HCT116 (cell line): ENCODE results near the gene GRIN3A. TPM values are rescaled to one million over a fixed set of nuclear protein-coding genes. Genes with fewer than 3 reads are reported as not detected.

Experiments
- ATAC-seq: fragments of 200-7000 bp; cut with Tn5 transposase; 2 replicates; pipeline ENCODE4 v1.9.1; 2020; ENCODE audit warnings: mild to moderate bottlenecking, moderate library complexity
- BruUV-seq: library from RNA; stranded (reverse); fragments of 400-500 nt; replicated peaks from 2 replicates; lab custom pipeline; 2021; lab: Mats Ljungman, UMichigan
- CTCF ChIA-PET: fragments of 300-600 bp; sonication (Branson Sonifier 250); formaldehyde crosslinking; loops from one replicate; lab custom pipeline; 2021; ENCODE audit warnings: antibody characterized with exemption; lab: Charles Lee
- POLR2A ChIA-PET: fragments of 300-600, 350-600 bp; sonication (Branson Sonifier 250); formaldehyde crosslinking; loops from one replicate; lab custom pipeline; 2021; ENCODE audit warnings: antibody characterized with exemption; lab: Charles Lee
- RAD21 ChIA-PET, 2 experiments: fragments of 300-600 bp; sonication (Branson Sonifier 250); formaldehyde crosslinking; loops; one replicate each; lab custom pipeline; 2023; ENCODE audit warnings: low total read pairs in 2 of 2; ENCODE audit not compliant: uncharacterized antibody in 2 of 2, unreplicated experiment in 2 of 2, low non-redundant PET in 1 of 2; lab: Charles Lee
- DNase-seq: peaks from one replicate; pipeline ENCODE4 v3.0.0-alpha.2; 2010; ENCODE audit warnings: low read depth, low spot score
- H2AFZ ChIP-seq: fragments of 200-600 bp; shearing (Covaris generic), sonication (generic); 2 replicates; pipeline ENCODE4 v1.6.1; 2017; ENCODE audit warnings: low read depth, mixed run types, mixed read lengths, antibody characterized with exemption, low read length; ENCODE audit not compliant: poor library complexity, severe bottlenecking
- H3K27ac ChIP-seq: 2 replicates; pipeline ENCODE4 v1.5.1; 2012; ENCODE audit warnings: low read depth, low read length
- H3K27me3 ChIP-seq: fragments of 200-600 bp; sonication (generic); 2 replicates; pipeline ENCODE4 v1.6.1; 2016; ENCODE audit warnings: mixed run types, low read length, mixed read lengths; ENCODE audit not compliant: insufficient read depth
- H3K36me3 ChIP-seq, 2 experiments: fragments of 200-500 bp in 1 of 2; fragments of 200-600 bp in 1 of 2; sonication (Bioruptor generic) in 1 of 2; sonication (generic) in 1 of 2; 2 replicates each; pipeline versions ENCODE4 v1.5.1 to v1.6.1; 2014 to 2016; ENCODE audit warnings: low read length in 2 of 2, inconsistent platforms in 1 of 2, mixed read lengths in 1 of 2, mixed run types in 1 of 2; ENCODE audit not compliant: insufficient read depth in 2 of 2, control insufficient read depth in 1 of 2
- H3K4me1 ChIP-seq, 2 experiments: fragments of 200-600 bp in 1 of 2; sonication (generic) in 1 of 2; 2 replicates each; pipeline versions ENCODE4 v1.5.1 to v1.6.1; 2012 to 2017; ENCODE audit warnings: low read length in 2 of 2, inconsistent platforms in 1 of 2, mild to moderate bottlenecking in 1 of 2, mixed read lengths in 1 of 2, mixed run types in 1 of 2, moderate library complexity in 1 of 2; ENCODE audit not compliant: insufficient read depth in 2 of 2, control insufficient read depth in 1 of 2
- H3K4me2 ChIP-seq: fragments of 200-600 bp; sonication (generic); 2 replicates; pipeline ENCODE4 v1.6.1; 2017; ENCODE audit warnings: mixed run types, low read length, mixed read lengths
- H3K4me3 ChIP-seq, 2 experiments: fragments of 200-600 bp in 1 of 2; sonication (generic) in 1 of 2; replicated peaks in 1 of 2; 2 replicates each; pipeline ENCODE4 v1.5.1; 2011 to 2016; ENCODE audit warnings: low read length in 2 of 2, control low read depth in 1 of 2, low read depth in 1 of 2, mild to moderate bottlenecking in 1 of 2, mixed read lengths in 1 of 2, mixed run types in 1 of 2
- H3K79me2 ChIP-seq: fragments of 200-600 bp; sonication (generic); 2 replicates; pipeline ENCODE4 v1.6.1; 2017; ENCODE audit warnings: mild to moderate bottlenecking, mixed run types, low read length, moderate library complexity, mixed read lengths; ENCODE audit not compliant: insufficient read depth
- H3K9ac ChIP-seq: fragments of 200-600 bp; sonication (generic); 2 replicates; pipeline ENCODE4 v1.6.1; 2016; ENCODE audit warnings: low read length, mixed read lengths
- H3K9me2 ChIP-seq: fragments of 200-600 bp; sonication (generic), shearing (Covaris generic); 2 replicates; pipeline ENCODE4 v1.6.1; 2017; ENCODE audit warnings: mixed run types, mild to moderate bottlenecking, moderate library complexity; ENCODE audit not compliant: insufficient read depth
- H3K9me3 ChIP-seq, 2 experiments: fragments of 200-500 bp in 1 of 2; fragments of 200-600 bp in 1 of 2; sonication (Bioruptor generic) in 1 of 2; sonication (generic) in 1 of 2; 2 replicates each; pipeline ENCODE4 v1.6.1; 2014 to 2017; ENCODE audit warnings: low read length in 2 of 2, mixed read lengths in 2 of 2, inconsistent platforms in 1 of 2, low read depth in 1 of 2, mild to moderate bottlenecking in 1 of 2, mixed run types in 1 of 2, moderate library complexity in 1 of 2; ENCODE audit not compliant: control insufficient read depth in 1 of 2, insufficient read depth in 1 of 2
- H4K20me1 ChIP-seq: fragments of 200-600 bp; sonication (generic), shearing (Covaris generic); 2 replicates; pipeline ENCODE4 v1.6.1; 2017; ENCODE audit warnings: mixed run types, mild to moderate bottlenecking, moderate library complexity; ENCODE audit not compliant: insufficient read depth
- ATF3 ChIP-seq: IDR thresholded peaks from 2 replicates; pipeline ENCODE4 v1.6.1; 2012
- CBX3 ChIP-seq: IDR thresholded peaks from 2 replicates; pipeline ENCODE4 v1.6.1; 2012; ENCODE audit warnings: low read depth
- CTCF ChIP-seq, 3 experiments: fragments of 200-600 bp in 1 of 3; sonication (generic) in 1 of 3; IDR thresholded peaks in 2 of 3; conservative IDR thresholded peaks in 1 of 3; 2 replicates each; pipeline ENCODE4 v1.5.1; 2012 to 2017; ENCODE audit warnings: low read depth in 2 of 3, low read length in 2 of 3, antibody characterized with exemption in 1 of 3, borderline replicate concordance in 1 of 3, control low read depth in 1 of 3, mild to moderate bottlenecking in 1 of 3, mixed read lengths in 1 of 3, mixed run types in 1 of 3, moderate library complexity in 1 of 3; ENCODE audit not compliant: insufficient read depth in 1 of 3
- RAD21 ChIP-seq: IDR thresholded peaks from 2 replicates; pipeline ENCODE4 v1.6.1; 2012; ENCODE audit warnings: low read depth, mild to moderate bottlenecking
- REST ChIP-seq: IDR thresholded peaks from 2 replicates; pipeline ENCODE4 v1.6.1; 2012; ENCODE audit warnings: low read depth
- SIN3A ChIP-seq: IDR thresholded peaks from 2 replicates; pipeline ENCODE4 v1.6.1; 2012; ENCODE audit warnings: low read depth
- ZFX ChIP-seq: fragments of 450-650 bp; IDR thresholded peaks from 2 replicates; pipeline ENCODE4 v1.6.1; 2017
- ZNF274 ChIP-seq: fragments of 200-500 bp; sonication (Bioruptor generic); IDR thresholded peaks from 2 replicates; pipeline ENCODE4 v1.6.1; 2014; ENCODE audit warnings: mild to moderate bottlenecking, low read depth, low read length, inconsistent platforms
- intact Hi-C: fragments of 100-400 bp; cut with micrococcal nuclease; formaldehyde crosslinking; loops from 2 replicates; pipeline ENCODE4 v1.10.0; 2022
- total RNA-seq: library from RNA; stranded (reverse); gene quantifications from one replicate; pipeline ENCODE4 v1.2.1, GENCODE V29; 2021; ENCODE audit not compliant: unreplicated experiment

Gene GRIN3A
- total RNA-seq, 1 experiment from 2014 or later = not detected

GRCh38 chr9:101652601-101653175 lies 85.8 kb downstream of the GRIN3A start:
- no peaks in the 10 kb centered on the region for H3K36me3 ChIP-seq
- H3K4me1 ChIP-seq = no peaks in the 10 kb centered on the region
- H3K27ac ChIP-seq = no peak overlapping the region
- H3K79me2 ChIP-seq = no peaks in the 10 kb centered on the region
- no peak overlapping the region for H3K9ac ChIP-seq
- intact Hi-C loops = no loop called here
- no peak overlapping the region for H3K4me2 ChIP-seq
- DNase-seq = no peak
- TF ChIP-seq REST (no peak), ATF3 (no peak), ZNF274 (no peak), CTCF (IDR thresholded peaks at IDR 0.05 in 2 of 3, conservative IDR thresholded peaks at IDR 0.05 in 1 of 3; ENCODE audit: borderline replicate concordance in 1 of 3, insufficient read depth in 1 of 3, low read depth in 2 of 3, low read length in 2 of 3) (no peak), RAD21 (no peak), CBX3 (no peak), SIN3A (no peak), ZFX (no peak)
- no peak overlapping the region for H2AFZ ChIP-seq
- ChIA-PET POLR2A (no interaction called here), RAD21 (no interaction called here), CTCF (no interaction called here)
- H3K4me3 ChIP-seq = no peak overlapping the region
- no peaks in the 10 kb centered on the region for H3K9me2 ChIP-seq
- H3K9me3 ChIP-seq = no peaks in the 10 kb centered on the region
- H4K20me1 ChIP-seq = no peaks in the 10 kb centered on the region
- ATAC-seq = no peak
- peaks cover 19% of the 10 kb centered on the region for H3K27me3 ChIP-seq
- no TSS peak for BruUV-seq
